GM10266 (cell line): ENCODE data around the gene PPP1R36.

Experiments
- DNase-seq: peaks from one replicate; pipeline ENCODE4 v3.0.0; 2012; ENCODE audit errors: extremely low spot score
- CTCF ChIP-seq: IDR thresholded peaks from 2 replicates; pipeline ENCODE4 v1.5.1; 2012; ENCODE audit warnings: mild to moderate bottlenecking, low read depth; ENCODE audit not compliant: control insufficient read depth, insufficient read depth; ENCODE audit errors: missing control alignments

PPP1R36 gene

GRCh38 chr14:64584190-64584589, 34.4 kb downstream of the PPP1R36 start:
- no peak for DNase-seq
- no peak for TF ChIP-seq CTCF

DNA sequence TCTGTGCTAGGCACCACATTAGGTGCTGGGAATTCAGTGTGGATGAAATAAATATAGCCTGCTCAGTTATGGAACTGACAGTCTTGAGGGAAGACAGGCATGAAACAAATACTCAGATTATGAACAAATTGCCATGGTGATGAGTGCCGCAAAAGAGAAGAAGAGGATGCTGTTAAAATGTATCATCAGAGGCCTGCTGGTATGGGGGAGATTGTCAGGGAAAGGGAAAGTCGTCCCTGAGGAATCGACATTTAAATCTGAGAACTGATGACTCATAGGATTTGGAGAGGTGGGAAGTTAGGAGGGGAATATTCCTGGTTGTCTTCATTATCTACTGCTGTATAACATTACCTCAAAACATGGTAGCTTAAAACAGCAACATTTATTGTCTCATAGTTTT, 42.0 kb downstream of the PPP1R36 start:
- no peak for DNase-seq
- TF ChIP-seq CTCF = no peak

DNA sequence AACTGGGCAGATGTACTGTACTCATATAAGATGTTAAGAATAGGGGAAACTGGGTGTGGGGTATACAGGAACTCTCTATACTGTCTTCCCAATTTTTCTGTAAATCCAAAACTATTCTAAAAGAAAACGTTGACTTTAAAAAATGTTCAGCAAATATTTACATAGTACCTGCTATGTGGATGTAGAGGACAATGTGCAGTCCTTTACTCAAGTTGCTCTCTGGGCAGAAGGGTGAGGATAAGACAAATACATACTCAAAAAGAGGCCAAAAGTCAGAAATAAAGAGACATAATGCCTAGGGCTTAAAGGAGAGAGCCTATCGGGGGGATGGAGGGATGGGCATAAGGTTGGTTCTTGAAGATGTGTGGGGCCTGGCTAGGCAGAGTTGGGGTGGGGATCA, 44.7 kb downstream of the PPP1R36 start:
- no peak for TF ChIP-seq CTCF
- DNase-seq = no peak

DNA sequence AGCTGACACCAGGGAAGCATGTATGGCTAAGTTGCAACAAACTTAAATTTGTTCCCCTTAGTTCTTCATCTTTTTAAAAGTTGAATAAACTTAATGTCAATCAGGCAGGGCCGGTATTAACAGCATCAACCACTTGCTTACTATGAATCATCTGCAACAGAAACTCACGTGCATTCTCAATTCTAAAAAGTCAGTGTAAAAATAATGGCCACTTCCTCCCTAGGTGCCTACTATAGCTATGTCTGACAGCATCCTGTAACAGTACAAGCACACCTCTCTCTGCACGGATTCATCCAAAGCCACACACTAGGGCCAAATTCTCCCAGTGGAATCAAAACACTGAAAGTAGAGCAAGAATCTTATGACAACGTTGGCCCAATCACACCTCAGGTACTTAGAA, 48.6 kb downstream of the PPP1R36 start:
- TF ChIP-seq CTCF = no peak
- DNase-seq = peak; percentile 26

DNA sequence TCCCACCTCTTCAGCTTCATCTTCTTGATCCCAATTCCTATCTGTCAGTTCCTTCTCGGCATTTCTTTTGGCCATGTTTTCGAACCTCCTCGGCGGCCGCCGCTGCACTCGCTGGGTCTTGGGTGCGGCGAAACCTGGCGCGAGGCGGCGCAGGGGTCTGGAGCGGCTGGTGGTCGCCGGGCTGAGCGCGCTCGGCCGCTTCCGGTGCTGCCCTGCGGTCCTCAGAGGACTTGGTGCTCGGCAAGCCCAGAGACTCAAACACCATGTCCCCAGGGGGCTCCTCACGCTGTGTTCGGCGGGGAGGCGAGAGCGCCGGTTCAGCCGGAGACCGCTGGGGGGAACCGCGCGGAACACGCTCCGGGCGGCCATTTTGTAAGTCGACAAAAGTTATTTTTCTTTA, 51.8 kb downstream of the PPP1R36 start:
- no peak for DNase-seq
- no peak for TF ChIP-seq CTCF

DNA sequence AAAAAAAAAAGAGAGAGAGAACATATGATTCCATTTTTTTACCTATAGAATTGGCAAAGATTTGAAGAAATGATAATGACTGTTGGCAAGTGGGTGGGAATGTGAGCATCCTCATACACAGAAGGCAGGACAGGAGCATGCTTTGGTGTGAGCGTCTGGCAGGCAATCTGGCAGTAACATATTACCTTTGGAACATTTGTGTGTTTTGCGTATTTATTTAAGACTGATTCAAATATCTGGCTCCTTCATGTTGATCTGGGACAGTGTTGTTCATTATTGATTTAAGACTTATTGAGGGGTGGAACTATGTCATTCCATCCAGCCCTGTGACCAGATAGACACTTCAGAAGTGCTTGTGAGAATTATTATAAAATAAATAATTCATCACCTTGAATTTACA, 53.1 kb downstream of the PPP1R36 start:
- TF ChIP-seq CTCF = no peak
- no peak for DNase-seq

GRCh38 chr14:64604001-64604400, 54.2 kb downstream of the PPP1R36 start:
- no peak for TF ChIP-seq CTCF
- no peak for DNase-seq
